Activated naive CD4-positive, alpha-beta T cell treated with anti-CD3 and anti-CD28 coated beads for 36 hours (primary cell): ENCODE results near the gene LTBP2. TPM values are rescaled to one million over a fixed set of nuclear protein-coding genes. Genes with fewer than 3 reads are reported as not detected.

Experiments used
- CTCF ChIA-PET: fragments of 350-600 bp; sonication (Branson Sonifier 250); formaldehyde crosslinking; loops from one replicate; lab custom pipeline; 2021; ENCODE audit warnings: antibody characterized with exemption; lab: Charles Lee
- DNase-seq: peaks from one replicate; pipeline ENCODE4 v3.0.0-alpha.2; 2020
- H3K27ac Mint-ChIP-seq: one replicate; pipeline ENCODE4 v1.8.0; 2021; ENCODE audit warnings: mild to moderate bottlenecking, mixed read lengths
- H3K27me3 Mint-ChIP-seq: one replicate; pipeline ENCODE4 v1.8.0; 2021; ENCODE audit warnings: low read depth, mixed read lengths
- H3K36me3 Mint-ChIP-seq: one replicate; pipeline ENCODE4 v1.8.0; 2021; ENCODE audit warnings: low read depth, mixed read lengths
- H3K4me1 Mint-ChIP-seq: one replicate; pipeline ENCODE4 v1.8.0; 2021; ENCODE audit warnings: low read depth, mixed read lengths
- H3K4me3 Mint-ChIP-seq: one replicate; pipeline ENCODE4 v1.8.0; 2021; ENCODE audit warnings: mild to moderate bottlenecking, moderate library complexity, mixed read lengths
- H3K9me3 Mint-ChIP-seq: one replicate; pipeline ENCODE4 v1.8.0; 2021; ENCODE audit warnings: mixed read lengths
- intact Hi-C: fragments of 100-400 bp; cut with micrococcal nuclease; formaldehyde crosslinking; loops from one replicate; pipeline ENCODE4 v1.15.1; 2023
- total RNA-seq, 2 experiments: library from RNA; stranded (reverse); gene quantifications; one replicate each; pipeline ENCODE4 v1.2.3, GENCODE V29; 2021

LTBP2 gene
- total RNA-seq, 2 experiments from 2014 or later, result 0.32 to 0.55 TPM

DNA sequence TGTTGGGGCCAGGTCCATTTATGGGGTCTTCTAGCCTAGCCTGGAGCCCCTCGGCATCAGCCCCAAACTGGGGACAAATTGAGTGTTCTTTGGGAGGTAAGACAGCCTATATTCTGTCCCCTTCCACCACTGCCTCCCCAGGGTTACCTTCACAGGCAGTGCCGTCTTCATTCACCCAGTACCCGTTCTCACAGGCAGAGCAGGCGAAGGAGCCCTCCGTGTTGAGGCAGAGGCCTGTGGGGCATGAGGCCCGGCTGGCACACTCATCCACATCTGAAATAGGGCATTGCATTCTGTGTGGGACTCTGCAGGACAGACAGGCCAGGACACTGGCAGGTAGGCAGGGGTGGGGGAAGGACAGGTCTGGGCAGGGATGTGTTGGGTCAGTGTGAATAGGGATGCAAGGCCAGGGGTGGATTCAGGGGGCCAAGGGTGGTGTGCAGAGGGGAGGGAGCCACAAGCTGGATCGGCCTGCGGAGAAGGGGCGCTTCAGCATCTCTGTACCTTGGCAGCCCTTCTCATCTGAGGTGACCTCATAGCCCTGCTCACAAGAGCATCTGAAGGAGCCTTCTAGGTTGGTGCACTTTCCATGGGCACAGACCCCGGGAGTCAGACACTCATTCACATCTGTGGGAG, 102.3 kb downstream of the LTBP2 start:
- Mint-ChIP-seq H3K4me3 (no peak overlapping the region), H3K27me3 (peaks cover 14% of the 10 kb centered on the region), H3K4me1 (peaks cover 6% of the 10 kb centered on the region), H3K27ac (no peak overlapping the region), H3K9me3 (no peaks in the 10 kb centered on the region), H3K36me3 (no peaks in the 10 kb centered on the region)
- intact Hi-C loops, result no loop called here
- no peak for DNase-seq
- CTCF ChIA-PET, result no interaction called here

- no peak for DNase-seq
- no peaks in the 10 kb centered on the region for H3K36me3 Mint-ChIP-seq
Measured at GRCh38 chr14:74508844-74509428, 103.1 kb downstream of the LTBP2 start.

GRCh38 chr14:74508292-74508731, 103.7 kb downstream of the LTBP2 start:
- Mint-ChIP-seq H3K9me3 (no peaks in the 10 kb centered on the region), H3K27ac (no peak overlapping the region), H3K4me1 (no peaks in the 10 kb centered on the region), H3K27me3 (peaks cover 7% of the 10 kb centered on the region), H3K36me3 (no peaks in the 10 kb centered on the region), H3K4me3 (no peak overlapping the region)
- CTCF ChIA-PET, result no interaction called here
- intact Hi-C loops, result no loop called here
- no peak for DNase-seq

More at GRCh38 chr14:74508844-74509428, 103.1 kb downstream of the LTBP2 start:
- intact Hi-C loops, result no loop called here
- no peaks in the 10 kb centered on the region for H3K9me3 Mint-ChIP-seq
- CTCF ChIA-PET, result no interaction called here
- H3K4me1 Mint-ChIP-seq, result peaks cover 2% of the 10 kb centered on the region
- H3K4me3 Mint-ChIP-seq, result no peak overlapping the region
- peaks cover 10% of the 10 kb centered on the region for H3K27me3 Mint-ChIP-seq
- H3K27ac Mint-ChIP-seq, result no peak overlapping the region

DNA sequence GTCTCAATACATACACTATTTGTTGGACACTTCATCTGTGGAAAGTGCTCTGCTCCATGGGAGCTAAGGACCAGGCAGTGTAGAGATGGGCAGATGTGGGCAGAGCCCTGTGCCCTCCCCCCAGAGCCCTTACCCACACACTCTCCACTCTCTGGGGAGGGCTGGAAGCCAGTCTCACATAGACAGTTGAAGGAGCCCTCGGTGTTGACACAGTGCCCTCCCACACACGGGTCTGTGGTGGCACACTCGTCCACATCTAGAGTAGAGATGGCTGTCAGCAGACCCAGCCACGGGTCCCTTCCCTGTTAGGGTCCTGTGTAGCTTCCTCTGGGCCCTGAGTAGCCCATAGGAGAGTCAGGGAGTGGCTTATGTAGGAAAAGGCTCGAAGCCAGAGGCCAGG, 104.2 kb downstream of the LTBP2 start:
- no peaks in the 10 kb centered on the region for H3K9me3 Mint-ChIP-seq
- H3K4me1 Mint-ChIP-seq, result no peaks in the 10 kb centered on the region
- no peak overlapping the region for H3K27ac Mint-ChIP-seq
- intact Hi-C loops, result no loop called here
- H3K27me3 Mint-ChIP-seq, result peaks cover 7% of the 10 kb centered on the region
- DNase-seq, result no peak
- no peaks in the 10 kb centered on the region for H3K36me3 Mint-ChIP-seq
- no peak overlapping the region for H3K4me3 Mint-ChIP-seq
- CTCF ChIA-PET, result no interaction called here

- no peaks in the 10 kb centered on the region for H3K27me3 Mint-ChIP-seq
- no peak overlapping the region for H3K4me3 Mint-ChIP-seq
- no peaks in the 10 kb centered on the region for H3K36me3 Mint-ChIP-seq
- no peaks in the 10 kb centered on the region for H3K9me3 Mint-ChIP-seq
- no peaks in the 10 kb centered on the region for H3K4me1 Mint-ChIP-seq
- no peak overlapping the region for H3K27ac Mint-ChIP-seq
- intact Hi-C loops, result no loop called here
- no peak for DNase-seq
- CTCF ChIA-PET, result interaction anchor here (0.7 kb wide), 1 partner anchor 39 kb away, joined by 3 read pairs; no protein-coding TSS in a partner anchor
Measured at GRCh38 chr14:74507085-74507484, 105.0 kb downstream of the LTBP2 start.

GRCh38 chr14:74506411-74506851, 105.6 kb downstream of the LTBP2 start:
- no peaks in the 10 kb centered on the region for H3K9me3 Mint-ChIP-seq
- CTCF ChIA-PET, result interaction anchor here (0.7 kb wide), 1 partner anchor 39 kb away, joined by 3 read pairs; no protein-coding TSS in a partner anchor
- no peaks in the 10 kb centered on the region for H3K27me3 Mint-ChIP-seq
- H3K4me1 Mint-ChIP-seq, result no peaks in the 10 kb centered on the region
- intact Hi-C loops, result no loop called here
- DNase-seq, result no peak
- H3K4me3 Mint-ChIP-seq, result no peak overlapping the region
- no peak overlapping the region for H3K27ac Mint-ChIP-seq
- no peaks in the 10 kb centered on the region for H3K36me3 Mint-ChIP-seq

GRCh38 chr14:74505831-74506230, 106.2 kb downstream of the LTBP2 start:
- Mint-ChIP-seq H3K27me3 (no peaks in the 10 kb centered on the region), H3K4me3 (no peak overlapping the region), H3K27ac (no peak overlapping the region), H3K4me1 (no peaks in the 10 kb centered on the region), H3K9me3 (no peaks in the 10 kb centered on the region), H3K36me3 (no peaks in the 10 kb centered on the region)
- DNase-seq, result no peak
- intact Hi-C loops, result no loop called here
- CTCF ChIA-PET, result no interaction called here

DNA sequence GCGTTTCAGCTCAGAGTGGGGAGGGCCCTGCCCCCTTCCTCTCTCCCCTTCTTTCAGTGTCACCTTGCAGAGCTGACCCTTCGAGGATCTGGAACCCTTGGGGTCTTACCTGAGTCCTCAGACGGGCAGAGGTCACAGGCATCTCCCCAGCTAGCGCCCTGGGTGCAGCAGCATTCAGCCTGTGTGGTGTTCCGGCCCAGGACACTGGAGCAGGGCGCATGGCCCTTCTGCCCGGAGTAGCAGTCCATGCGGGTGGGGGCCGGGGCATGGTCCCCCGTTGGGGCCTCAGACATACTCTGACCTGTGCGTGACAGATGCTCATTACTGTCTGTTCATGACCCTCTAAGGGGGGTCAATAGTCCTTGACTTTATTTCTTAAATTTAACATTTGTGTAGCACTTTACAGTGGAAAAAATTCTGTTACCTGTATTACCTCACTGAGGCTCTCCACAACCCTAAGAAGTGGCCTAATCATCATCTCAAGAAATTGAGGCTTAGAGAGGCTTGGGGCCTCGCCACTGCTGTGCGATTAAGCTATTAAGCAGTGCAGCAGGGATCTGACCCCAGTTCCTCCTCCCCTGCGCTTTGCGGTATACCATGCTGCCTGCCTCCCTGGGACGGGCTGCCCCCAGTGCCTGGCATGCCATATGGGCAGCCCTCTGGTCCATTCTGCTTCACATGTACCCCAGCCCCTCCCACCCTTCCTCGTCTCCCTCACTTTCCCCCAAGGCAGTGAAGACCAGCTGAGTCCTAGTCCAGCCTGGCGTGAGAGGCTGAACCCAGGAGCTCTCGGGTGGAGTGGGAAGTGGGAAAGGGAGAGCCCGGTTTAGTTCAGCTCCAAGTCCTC, 106.9 kb downstream of the LTBP2 start:
- no peaks in the 10 kb centered on the region for H3K4me1 Mint-ChIP-seq
- H3K4me3 Mint-ChIP-seq, result no peak overlapping the region
- no peak for DNase-seq
- H3K27ac Mint-ChIP-seq, result no peak overlapping the region
- no peaks in the 10 kb centered on the region for H3K27me3 Mint-ChIP-seq
- H3K9me3 Mint-ChIP-seq, result no peaks in the 10 kb centered on the region
- H3K36me3 Mint-ChIP-seq, result no peaks in the 10 kb centered on the region
- CTCF ChIA-PET, result no interaction called here
- intact Hi-C loops, result no loop called here

GRCh38 chr14:74504412-74504811, 107.6 kb downstream of the LTBP2 start:
- Mint-ChIP-seq H3K9me3 (no peaks in the 10 kb centered on the region), H3K27ac (no peak overlapping the region), H3K36me3 (no peaks in the 10 kb centered on the region), H3K4me1 (no peaks in the 10 kb centered on the region), H3K27me3 (no peaks in the 10 kb centered on the region), H3K4me3 (no peak overlapping the region)
- CTCF ChIA-PET, result no interaction called here
- intact Hi-C loops, result no loop called here
- no peak for DNase-seq

DNA sequence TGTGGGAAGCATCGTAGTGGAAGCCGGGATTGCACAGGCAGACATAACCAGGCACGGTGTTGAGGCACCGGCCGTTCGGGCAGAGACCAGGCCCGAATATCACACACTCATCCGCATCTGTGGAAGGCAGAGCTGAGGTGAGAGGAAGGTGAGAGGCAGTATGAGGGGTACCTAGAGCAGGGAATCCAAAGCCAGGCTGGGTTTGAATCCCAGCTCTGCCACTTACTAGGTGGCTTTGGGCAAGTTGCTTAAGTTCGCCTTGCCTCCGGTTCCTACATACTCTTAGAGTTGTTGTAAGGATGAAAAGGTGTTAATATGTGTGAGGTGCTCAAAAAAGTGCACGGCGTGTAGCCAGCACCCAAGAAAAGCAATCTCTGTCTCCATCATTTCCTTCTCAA, 108.1 kb downstream of the LTBP2 start:
- no peaks in the 10 kb centered on the region for H3K9me3 Mint-ChIP-seq
- H3K27ac Mint-ChIP-seq, result no peak overlapping the region
- H3K27me3 Mint-ChIP-seq, result no peaks in the 10 kb centered on the region
- CTCF ChIA-PET, result no interaction called here
- H3K4me1 Mint-ChIP-seq, result no peaks in the 10 kb centered on the region
- H3K4me3 Mint-ChIP-seq, result no peak overlapping the region
- no peak for DNase-seq
- intact Hi-C loops, result no loop called here
- no peaks in the 10 kb centered on the region for H3K36me3 Mint-ChIP-seq

DNA sequence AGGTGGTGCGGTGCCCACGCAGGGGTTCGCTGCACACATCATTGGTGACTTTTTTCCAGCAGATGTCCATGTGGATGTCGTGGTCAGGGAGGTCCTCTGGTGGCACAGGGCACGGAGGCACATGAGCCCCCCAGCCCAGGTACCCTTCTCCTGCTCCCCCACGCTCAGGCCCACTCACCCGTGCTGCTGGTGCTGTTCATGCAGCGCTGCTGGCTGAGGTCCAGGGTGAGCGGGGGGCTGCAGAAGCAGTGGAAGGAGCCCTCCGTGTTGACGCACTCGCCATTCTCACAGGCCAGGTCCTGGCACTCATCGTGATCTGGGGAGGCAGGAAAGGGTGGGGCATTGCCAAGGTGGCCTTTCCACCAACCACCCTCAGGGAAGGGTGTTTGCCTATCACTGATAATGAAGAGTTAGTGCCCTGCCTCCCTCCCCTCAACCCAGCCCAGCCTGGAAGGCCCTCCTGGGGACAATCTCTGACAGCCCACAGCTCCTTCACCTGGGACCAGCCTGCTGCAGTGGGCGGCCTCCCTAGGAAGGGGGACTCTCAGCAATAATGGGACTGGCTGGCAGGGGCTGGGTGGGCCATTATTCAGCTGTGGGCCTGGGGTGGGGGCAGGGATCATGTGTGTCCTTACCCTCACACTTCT, 108.6 kb downstream of the LTBP2 start:
- no peak overlapping the region for H3K27ac Mint-ChIP-seq
- intact Hi-C loops, result no loop called here
- no peaks in the 10 kb centered on the region for H3K4me1 Mint-ChIP-seq
- CTCF ChIA-PET, result no interaction called here
- no peak for DNase-seq
- H3K4me3 Mint-ChIP-seq, result no peak overlapping the region
- no peaks in the 10 kb centered on the region for H3K27me3 Mint-ChIP-seq
- H3K9me3 Mint-ChIP-seq, result no peaks in the 10 kb centered on the region
- no peaks in the 10 kb centered on the region for H3K36me3 Mint-ChIP-seq
